ENCODE measurements around the gene SLC35A3.

GRCh38 chr1:100027212-100027611, 57.4 kb downstream of the SLC35A3 start:
- TF ChIP-seq CTCF (optimal IDR thresholded peaks at IDR 0.05 in 1 of 3, IDR thresholded peaks at IDR 0.05 in 1 of 3, conservative IDR thresholded peaks at IDR 0.05 in 1 of 3; ENCODE audit: extremely low read depth in 1 of 3, insufficient read depth in 2 of 3, low read length in 3 of 3), result no peak
- no peak for TF ChIP-seq EZH2 (IDR thresholded peaks at IDR 0.05; ENCODE audit: low read length)

Data from keratinocyte (primary cell).